ENCODE results near the gene PSMD13. TPM values are rescaled to one million over a fixed set of nuclear protein-coding genes. Genes with fewer than 3 reads are reported as not detected.

Gene PSMD13
- total RNA-seq, 8 experiments from 2014 or later = 106 to 155 (median 141) TPM

GRCh38 chr11:199782-200181, 37.0 kb upstream of the PSMD13 start:
- H3K4me1 ChIP-seq (replicated peaks in 1 of 2) = no peaks in the 10 kb centered on the region
- no peak overlapping the region for H3K4me3 ChIP-seq
- WGBS, 10 experiments = 59 to 88% (median 84%) methylated on average over 3 to 8 of the region's 8 CpGs; no CpG with 5 or more reads in 6 of the 10 experiments
- in situ Hi-C loops (cut with MboI; ENCODE audit: low pct_unique_long_range_greater_than_20kb in 2 of 9, low sequenced_read_pairs in 9 of 9, unreplicated experiment in 9 of 9) = no loop called here
- H3K27ac ChIP-seq = no peak overlapping the region
- ATAC-seq (replicated peaks in 6 of 8) = peak in 4 of 8 experiments; percentile 1 to 17 (median 4)

- in situ Hi-C loops (cut with MboI; ENCODE audit: low pct_unique_long_range_greater_than_20kb in 2 of 9, low sequenced_read_pairs in 9 of 9, unreplicated experiment in 9 of 9) = no loop called here
- ATAC-seq (replicated peaks in 6 of 8) = peak in 1 of 8 experiments; percentile 6
Measured at GRCh38 chr11:200224-201003, 36.4 kb upstream of the PSMD13 start.

GRCh38 chr11:201966-202365, 34.8 kb upstream of the PSMD13 start:
- Histone ChIP-seq H3K27ac (no peak overlapping the region), H3K4me1 (replicated peaks in 1 of 2) (peaks cover 6 to 7% of the 10 kb centered on the region in 2 donors), H3K4me3 (no peak overlapping the region)
- 46 to 92% (median 69%) methylated on average over 2 to 15 of the region's 15 CpGs; no CpG with 5 or more reads in 1 of the 10 experiments for WGBS, 10 experiments
- in situ Hi-C loops (cut with MboI; ENCODE audit: low pct_unique_long_range_greater_than_20kb in 2 of 9, low sequenced_read_pairs in 9 of 9, unreplicated experiment in 9 of 9) = no loop called here
- ATAC-seq (replicated peaks in 6 of 8) = peak in 3 of 8 experiments; percentile 9 to 25 (median 9)

More at GRCh38 chr11:200224-201003, 36.4 kb upstream of the PSMD13 start:
- no peak overlapping the region for H3K4me3 ChIP-seq
- WGBS, 10 experiments = 79 to 100% methylated on average over 1 to 2 of the region's 13 CpGs; no CpG with 5 or more reads in 8 of the 10 experiments
- H3K27ac ChIP-seq = no peak overlapping the region
- H3K4me1 ChIP-seq (replicated peaks in 1 of 2) = no peaks in the 10 kb centered on the region

GRCh38 chr11:202490-202889, 34.3 kb upstream of the PSMD13 start:
- Histone ChIP-seq H3K27ac (no peak overlapping the region), H3K4me1 (replicated peaks in 1 of 2) (peaks cover 6 to 7% of the 10 kb centered on the region in 2 donors), H3K4me3 (no peak overlapping the region)
- 62 to 90% (median 84%) methylated on average over 5 to 8 of the region's 8 CpGs; no CpG with 5 or more reads in 7 of the 10 experiments for WGBS, 10 experiments
- no peak for ATAC-seq (replicated peaks in 6 of 8)
- in situ Hi-C loops (cut with MboI; ENCODE audit: low pct_unique_long_range_greater_than_20kb in 2 of 9, low sequenced_read_pairs in 9 of 9, unreplicated experiment in 9 of 9) = no loop called here

GRCh38 chr11:203056-203944, 33.5 kb upstream of the PSMD13 start:
- ATAC-seq (replicated peaks in 6 of 8) = no peak
- H3K27ac ChIP-seq = no peak overlapping the region
- in situ Hi-C loops (cut with MboI; ENCODE audit: low pct_unique_long_range_greater_than_20kb in 2 of 9, low sequenced_read_pairs in 9 of 9, unreplicated experiment in 9 of 9) = no loop called here

GRCh38 chr11:203945-204586, 32.7 kb upstream of the PSMD13 start:
- Histone ChIP-seq H3K4me3 (no peak overlapping the region), H3K4me1 (replicated peaks in 1 of 2) (peaks cover 6 to 7% of the 10 kb centered on the region in 2 donors), H3K27ac (no peak overlapping the region)
- 85% methylated on average over 4 of the region's 4 CpGs; no CpG with 5 or more reads in 9 of the 10 experiments for WGBS, 10 experiments
- no peak for ATAC-seq (replicated peaks in 6 of 8)
- in situ Hi-C loops (cut with MboI; ENCODE audit: low pct_unique_long_range_greater_than_20kb in 2 of 9, low sequenced_read_pairs in 9 of 9, unreplicated experiment in 9 of 9) = no loop called here

More at GRCh38 chr11:203056-203944, 33.5 kb upstream of the PSMD13 start:
- WGBS, 10 experiments = 74 to 95% (median 88%) methylated on average over 2 to 4 of the region's 7 CpGs; no CpG with 5 or more reads in 4 of the 10 experiments
- no peak overlapping the region for H3K4me3 ChIP-seq
- H3K4me1 ChIP-seq (replicated peaks in 1 of 2) = peaks cover 6 to 7% of the 10 kb centered on the region in 2 donors

GRCh38 chr11:204587-205109, 32.1 kb upstream of the PSMD13 start:
- H3K27ac ChIP-seq = no peak overlapping the region
- 94 to 100% (median 100%) methylated on average over 1 to 7 of the region's 12 CpGs; no CpG with 5 or more reads in 5 of the 10 experiments for WGBS, 10 experiments
- H3K4me1 ChIP-seq (replicated peaks in 1 of 2) = peaks cover 9 to 11% of the 10 kb centered on the region in 2 donors
- in situ Hi-C loops (cut with MboI; ENCODE audit: low pct_unique_long_range_greater_than_20kb in 2 of 9, low sequenced_read_pairs in 9 of 9, unreplicated experiment in 9 of 9) = no loop called here
- H3K4me3 ChIP-seq = no peak overlapping the region
- ATAC-seq (replicated peaks in 6 of 8) = no peak

GRCh38 chr11:205221-206001, 31.4 kb upstream of the PSMD13 start:
- Histone ChIP-seq H3K4me3 (peak overlapping the region in 2 of 5 donors; percentile 91 to 95), H3K27ac (no peak overlapping the region), H3K4me1 (replicated peaks in 1 of 2) (peaks cover 16 to 18% of the 10 kb centered on the region in 2 donors)
- in situ Hi-C loops (cut with MboI; ENCODE audit: low pct_unique_long_range_greater_than_20kb in 2 of 9, low sequenced_read_pairs in 9 of 9, unreplicated experiment in 9 of 9) = no loop called here
- no peak for ATAC-seq (replicated peaks in 6 of 8)
- WGBS, 10 experiments = 60 to 100% (median 98%) methylated on average over 1 to 8 of the region's 16 CpGs; no CpG with 5 or more reads in 2 of the 10 experiments

GRCh38 chr11:206002-206384, 30.8 kb upstream of the PSMD13 start:
- WGBS, 10 experiments = 60 to 100% (median 88%) methylated on average over 1 to 7 of the region's 7 CpGs; no CpG with 5 or more reads in 3 of the 10 experiments
- Histone ChIP-seq H3K4me1 (replicated peaks in 1 of 2) (peaks cover 17 to 19% of the 10 kb centered on the region in 2 donors), H3K4me3 (peak overlapping the region; percentile 90 to 100 (median 93)), H3K27ac (peak overlapping the region in 1 of 2 donors; percentile 99)
- ATAC-seq (replicated peaks in 6 of 8) = no peak
- in situ Hi-C loops (cut with MboI; ENCODE audit: low pct_unique_long_range_greater_than_20kb in 2 of 9, low sequenced_read_pairs in 9 of 9, unreplicated experiment in 9 of 9) = no loop called here

GRCh38 chr11:206526-207207, 30.1 kb upstream of the PSMD13 start:
- ATAC-seq (replicated peaks in 6 of 8) = peak in 3 of 8 experiments; percentile 0 to 4 (median 0)
- H3K27ac ChIP-seq = peak overlapping the region; percentile 95 to 99
- 0 to 40% (median 0%) methylated on average over 1 to 7 of the region's 39 CpGs; no CpG with 5 or more reads in 4 of the 10 experiments for WGBS, 10 experiments

GRCh38 chr11:207208-207862, 29.4 kb upstream of the PSMD13 start, which contains the start of the genes BET1L and RIC8A:
TSS of gene BET1L (minus strand) at chr11:207399. CDS start at chr11:207321, 78 bp downstream.
TSS of gene RIC8A (plus strand) at chr11:207708. CDS start at chr11:208855, 1,147 bp downstream.
- peaks cover 17 to 19% of the 10 kb centered on the region in 2 donors for H3K4me1 ChIP-seq (replicated peaks in 1 of 2)
- H3K27ac ChIP-seq = peak within 1 kb of the TSS; percentile 98 to 99
- peak; percentile 59 to 90 (median 83) for ATAC-seq (replicated peaks in 6 of 8)
- peak within 1 kb of the TSS; percentile 90 to 100 (median 93) for H3K4me3 ChIP-seq
- in situ Hi-C loops (cut with MboI; ENCODE audit: low pct_unique_long_range_greater_than_20kb in 2 of 9, low sequenced_read_pairs in 9 of 9, unreplicated experiment in 9 of 9) = no loop called here
- WGBS, 10 experiments = 0 to 3% (median 0%) methylated on average over 2 to 6 of the region's 63 CpGs; no CpG with 5 or more reads in 7 of the 10 experiments

More at GRCh38 chr11:206526-207207, 30.1 kb upstream of the PSMD13 start:
- Histone ChIP-seq H3K4me1 (replicated peaks in 1 of 2) (peaks cover 17 to 19% of the 10 kb centered on the region in 2 donors), H3K4me3 (peak overlapping the region; percentile 90 to 100 (median 93))
- in situ Hi-C loops (cut with MboI; ENCODE audit: low pct_unique_long_range_greater_than_20kb in 2 of 9, low sequenced_read_pairs in 9 of 9, unreplicated experiment in 9 of 9) = no loop called here
